ENCODE measurements around the gene LGALS13. TPM values are rescaled to one million over a fixed set of nuclear protein-coding genes. Genes with fewer than 3 reads are reported as not detected.
A peak's percentile ranks its signal among the peaks of the same experiment; 100 is the strongest.

Gene LGALS13
- total RNA-seq, 1 experiment from 2014 or later, result not detected

DNA sequence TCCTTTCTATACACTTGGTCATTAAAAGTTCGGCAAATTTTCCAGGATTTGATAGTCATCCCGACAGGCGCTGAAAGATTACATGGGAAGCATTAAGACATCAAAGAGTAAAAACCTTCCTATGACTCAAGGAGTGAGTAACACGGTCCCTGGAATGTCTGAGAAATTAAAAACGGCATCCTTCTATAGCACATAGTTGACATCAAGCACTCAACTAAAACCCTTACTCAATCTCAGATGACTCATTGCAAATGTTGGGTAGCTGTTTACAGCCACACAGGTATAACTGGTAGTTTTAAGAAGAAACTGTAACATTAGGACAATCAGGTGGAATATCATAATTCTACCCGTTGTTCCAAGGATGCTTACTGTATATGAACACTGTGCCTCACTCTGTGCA is 6.4 kb upstream of the LGALS13 start:
- H3K4me1 ChIP-seq (replicated peaks; ENCODE audit: insufficient read depth), result no peaks in the 10 kb centered on the region
- no peak for TF ChIP-seq CTCF (conservative IDR thresholded peaks at IDR 0.05)
- no peak for TF ChIP-seq EZH2 (IDR thresholded peaks at IDR 0.05; ENCODE audit: low read depth)
- POLR2A ChIA-PET (ENCODE audit: unreplicated experiment), result no interaction called here
- H3K4me3 ChIP-seq, result no peak overlapping the region
- BruUV-seq (replicated peaks), result no TSS peak
- intact Hi-C loops (cut with micrococcal nuclease; ENCODE audit: unreplicated experiment), result no loop called here
- peaks cover 42% of the 10 kb centered on the region for H3K27me3 ChIP-seq (ENCODE audit: insufficient read depth, low read depth)
- H4K20me1 ChIP-seq (ENCODE audit: insufficient read depth), result no peaks in the 10 kb centered on the region
- no peak overlapping the region for H3K4me2 ChIP-seq
- H2AFZ ChIP-seq, result no peak overlapping the region
- H3K9me3 ChIP-seq (ENCODE audit: insufficient read depth, low read depth), result no peaks in the 10 kb centered on the region
- DNase-seq, result peak in 1 of 2 experiments; percentile 44
- CTCF ChIA-PET, result no interaction called here
- H3K36me3 ChIP-seq (ENCODE audit: low read depth), result no peaks in the 10 kb centered on the region
- no peak overlapping the region for H3K27ac ChIP-seq
- no peaks in the 10 kb centered on the region for H3K79me2 ChIP-seq (ENCODE audit: low read depth)
- H3K9me2 ChIP-seq (ENCODE audit: insufficient read depth), result no peaks in the 10 kb centered on the region
- no peaks in the 10 kb centered on the region for H3F3A ChIP-seq (ENCODE audit: insufficient read depth, low read depth)

DNA sequence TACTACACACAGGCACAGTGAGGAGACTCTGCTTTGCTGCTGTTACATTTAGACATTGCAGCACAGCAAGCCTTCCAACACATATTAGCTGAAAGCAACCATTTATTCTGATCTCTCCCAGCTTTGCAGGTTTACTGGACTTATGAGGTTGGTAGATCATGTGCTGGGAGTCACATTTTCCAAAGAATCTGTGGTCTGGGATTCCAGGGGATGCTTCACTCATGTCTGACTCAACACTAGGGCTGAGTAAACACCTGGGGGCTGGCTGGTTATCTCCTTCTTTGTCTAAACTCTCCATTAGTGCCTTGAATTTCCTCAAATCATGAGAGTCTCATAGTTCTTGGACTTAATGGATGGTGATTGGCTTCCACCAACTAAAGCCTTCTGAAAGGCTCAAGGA is 5.4 kb upstream of the LGALS13 start:
- H3K9me3 ChIP-seq (ENCODE audit: insufficient read depth, low read depth), result no peaks in the 10 kb centered on the region
- intact Hi-C loops (cut with micrococcal nuclease; ENCODE audit: unreplicated experiment), result no loop called here
- BruUV-seq (replicated peaks), result no TSS peak
- ChIA-PET POLR2A (ENCODE audit: unreplicated experiment) (no interaction called here), CTCF (no interaction called here)
- peaks cover 36% of the 10 kb centered on the region for H3K27me3 ChIP-seq (ENCODE audit: insufficient read depth, low read depth)
- H3K4me3 ChIP-seq, result no peak overlapping the region
- TF ChIP-seq CTCF (conservative IDR thresholded peaks at IDR 0.05) (no peak), EZH2 (IDR thresholded peaks at IDR 0.05; ENCODE audit: low read depth) (no peak)
- H3K9me2 ChIP-seq (ENCODE audit: insufficient read depth), result no peaks in the 10 kb centered on the region
- no peak overlapping the region for H3K4me2 ChIP-seq
- H4K20me1 ChIP-seq (ENCODE audit: insufficient read depth), result no peaks in the 10 kb centered on the region
- no peaks in the 10 kb centered on the region for H3K4me1 ChIP-seq (replicated peaks; ENCODE audit: insufficient read depth)
- no peak overlapping the region for H2AFZ ChIP-seq
- no peaks in the 10 kb centered on the region for H3K79me2 ChIP-seq (ENCODE audit: low read depth)
- no peaks in the 10 kb centered on the region for H3F3A ChIP-seq (ENCODE audit: insufficient read depth, low read depth)
- DNase-seq, result no peak
- no peak overlapping the region for H3K27ac ChIP-seq
- H3K36me3 ChIP-seq (ENCODE audit: low read depth), result no peaks in the 10 kb centered on the region

GRCh38 chr19:39599116-39599515 is 3.2 kb upstream of the LGALS13 start:
- Histone ChIP-seq H3K27ac (no peak overlapping the region), H3K4me2 (no peak overlapping the region), H3K4me1 (replicated peaks; ENCODE audit: insufficient read depth) (no peaks in the 10 kb centered on the region), H3K9me3 (ENCODE audit: insufficient read depth, low read depth) (no peaks in the 10 kb centered on the region), H3K27me3 (ENCODE audit: insufficient read depth, low read depth) (peaks cover 33% of the 10 kb centered on the region), H3F3A (ENCODE audit: insufficient read depth, low read depth) (no peaks in the 10 kb centered on the region), H4K20me1 (ENCODE audit: insufficient read depth) (no peaks in the 10 kb centered on the region), H3K4me3 (no peak overlapping the region), H3K9me2 (ENCODE audit: insufficient read depth) (no peaks in the 10 kb centered on the region), H3K79me2 (ENCODE audit: low read depth) (no peaks in the 10 kb centered on the region), H2AFZ (no peak overlapping the region), H3K36me3 (ENCODE audit: low read depth) (no peaks in the 10 kb centered on the region)
- ChIA-PET CTCF (no interaction called here), POLR2A (ENCODE audit: unreplicated experiment) (no interaction called here)
- no TSS peak for BruUV-seq (replicated peaks)
- TF ChIP-seq CTCF (conservative IDR thresholded peaks at IDR 0.05) (no peak), EZH2 (IDR thresholded peaks at IDR 0.05; ENCODE audit: low read depth) (no peak)
- intact Hi-C loops (cut with micrococcal nuclease; ENCODE audit: unreplicated experiment), result no loop called here
- DNase-seq, result peak in 1 of 2 experiments; percentile 21
